ENCODE results near the gene TPK1.

TPK1 gene

GRCh38 chr7:144835652-144836544, at the start of gene TPK1:
Gene TPK1 (minus strand): TSS chr7:144836053. CDS start chr7:144835602, 451 bp downstream.
- peak; percentile 92 for DNase-seq

- DNase-seq: no peak
Observed at GRCh38 chr7:144885478-144885877, 49.6 kb upstream of the TPK1 start.

GRCh38 chr7:144884896-144885295, 49.0 kb upstream of the TPK1 start:
- DNase-seq: no peak

GRCh38 chr7:144873316-144873845, 37.5 kb upstream of the TPK1 start:
- no peak for DNase-seq

GRCh38 chr7:144869082-144869481, 33.2 kb upstream of the TPK1 start:
- no peak for DNase-seq

- no peak for DNase-seq
Observed at GRCh38 chr7:144866189-144866588, 30.3 kb upstream of the TPK1 start.

- no peak for DNase-seq
Observed at GRCh38 chr7:144863320-144863647, 27.4 kb upstream of the TPK1 start.

GRCh38 chr7:144862612-144863319, 26.9 kb upstream of the TPK1 start:
- no peak for DNase-seq

- no peak for DNase-seq
Observed at GRCh38 chr7:144859739-144860138, 23.9 kb upstream of the TPK1 start.

- DNase-seq: no peak
Observed at GRCh38 chr7:144857463-144857862, 21.6 kb upstream of the TPK1 start.

GRCh38 chr7:144854839-144855424, 19.1 kb upstream of the TPK1 start:
- peak; percentile 51 for DNase-seq

GRCh38 chr7:144853542-144853941, 17.7 kb upstream of the TPK1 start:
- no peak for DNase-seq

GRCh38 chr7:144848078-144848477, 12.2 kb upstream of the TPK1 start:
- DNase-seq: no peak

- DNase-seq: no peak
Observed at GRCh38 chr7:144842377-144842851, 6.6 kb upstream of the TPK1 start.

- DNase-seq: no peak
Observed at GRCh38 chr7:144836545-144836842, 641 bp upstream of the TPK1 start.

- DNase-seq: peak; percentile 29
Observed at GRCh38 chr7:144835155-144835611, 670 bp downstream of the TPK1 start.

GRCh38 chr7:144834641-144835144, 1.2 kb downstream of the TPK1 start:
- no peak for DNase-seq

- no peak for DNase-seq
Observed at GRCh38 chr7:144830811-144831210, 5.0 kb downstream of the TPK1 start.

- DNase-seq: no peak
Observed at GRCh38 chr7:144830024-144830785, 5.6 kb downstream of the TPK1 start.

- DNase-seq: no peak
Observed at GRCh38 chr7:144827621-144828020, 8.2 kb downstream of the TPK1 start.

- no peak for DNase-seq
Observed at GRCh38 chr7:144826208-144826607, 9.6 kb downstream of the TPK1 start.

- DNase-seq: no peak
Observed at GRCh38 chr7:144824360-144824759, 11.5 kb downstream of the TPK1 start.

GRCh38 chr7:144822223-144822622, 13.6 kb downstream of the TPK1 start:
- DNase-seq: no peak
